Liver (tissue), 9 donors: ENCODE results near the gene SETD1A. TPM values are rescaled to one million over a fixed set of nuclear protein-coding genes. Genes with fewer than 3 reads are reported as not detected.

ENCODE experiments used
- DNase-seq: peaks from one replicate; pipeline ENCODE4 v3.0.0-alpha.2; 2017; ENCODE audit warnings: low spot score
- H3K27ac ChIP-seq, 2 donors: one replicate each; pipeline ENCODE4 v1.7.0; 2013; ENCODE audit warnings: inconsistent platforms in 2 of 2, low read length in 2 of 2, control low read depth in 1 of 2, low read depth in 1 of 2, mild to moderate bottlenecking in 1 of 2
- H3K27me3 ChIP-seq, 4 donors: one replicate each; pipeline versions ENCODE4 v1.6.1 to v1.7.0; 2013; ENCODE audit warnings: low read length in 3 of 4, inconsistent platforms in 1 of 4, mild to moderate bottlenecking in 1 of 4, moderate library complexity in 1 of 4; ENCODE audit not compliant: control insufficient read depth in 4 of 4, insufficient read depth in 4 of 4
- H3K36me3 ChIP-seq, 4 donors: one replicate each; pipeline versions ENCODE4 v1.6.1 to v1.7.0; 2013; ENCODE audit warnings: low read length in 3 of 4, mild to moderate bottlenecking in 3 of 4, low read depth in 1 of 4, moderate library complexity in 1 of 4; ENCODE audit not compliant: control insufficient read depth in 4 of 4, insufficient read depth in 3 of 4
- H3K4me1 ChIP-seq, 4 donors: one replicate each; pipeline versions ENCODE4 v1.6.1 to v1.7.0; 2013; ENCODE audit warnings: low read length in 3 of 4, mild to moderate bottlenecking in 3 of 4, moderate library complexity in 1 of 4; ENCODE audit not compliant: control insufficient read depth in 4 of 4, insufficient read depth in 4 of 4
- H3K4me3 ChIP-seq, 3 donors: one replicate each; pipeline versions ENCODE4 v1.6.1 to v1.7.0; 2013; ENCODE audit warnings: low read length in 3 of 3, control low read depth in 1 of 3, low read depth in 1 of 3, mild to moderate bottlenecking in 1 of 3
- H3K9ac ChIP-seq, 2 donors: one replicate each; pipeline ENCODE4 v1.7.0; 2013; ENCODE audit warnings: low read length in 2 of 2, mild to moderate bottlenecking in 2 of 2, moderate library complexity in 2 of 2, control low read depth in 1 of 2, low read depth in 1 of 2
- H3K9me3 ChIP-seq, 4 donors: one replicate each; pipeline versions ENCODE4 v1.6.1 to v1.7.0; 2013; ENCODE audit warnings: low read length in 3 of 4; ENCODE audit not compliant: control insufficient read depth in 4 of 4
- ATF3 ChIP-seq: IDR thresholded peaks from 2 replicates; pipeline ENCODE4 v1.6.1; 2016; ENCODE audit warnings: antibody characterized with exemption
- EGR1 ChIP-seq, 2 donors: IDR thresholded peaks; 2 replicates each; pipeline ENCODE4 v1.6.1; 2016 to 2018; ENCODE audit warnings: antibody characterized with exemption in 2 of 2, low read depth in 2 of 2
- FOXA2 ChIP-seq: IDR thresholded peaks from 2 replicates; pipeline ENCODE4 v1.6.1; 2016; ENCODE audit warnings: antibody characterized with exemption
- HNF4A ChIP-seq, 2 donors: conservative IDR thresholded peaks; 2 replicates each; pipeline ENCODE4 v1.6.1; 2016; ENCODE audit warnings: antibody characterized with exemption in 2 of 2, mild to moderate bottlenecking in 2 of 2
- HNF4G ChIP-seq: IDR thresholded peaks from 2 replicates; pipeline ENCODE4 v1.6.1; 2016; ENCODE audit warnings: antibody characterized with exemption
- JUND ChIP-seq, 2 donors: IDR thresholded peaks; 2 replicates each; pipeline ENCODE4 v1.6.1; 2016; ENCODE audit warnings: antibody characterized with exemption in 2 of 2
- MAX ChIP-seq: IDR thresholded peaks from 2 replicates; pipeline ENCODE4 v1.6.1; 2016; ENCODE audit warnings: antibody characterized with exemption
- NR2F2 ChIP-seq: IDR thresholded peaks from 2 replicates; pipeline ENCODE4 v1.6.1; 2016; ENCODE audit warnings: antibody characterized with exemption
- RAD21 ChIP-seq, 2 donors: IDR thresholded peaks; 2 replicates each; pipeline ENCODE4 v1.6.1; 2016; ENCODE audit warnings: antibody characterized with exemption in 2 of 2, mild to moderate bottlenecking in 2 of 2
- RXRA ChIP-seq, 2 donors: IDR thresholded peaks; 2 replicates each; pipeline ENCODE4 v1.6.1; 2017 to 2018; ENCODE audit warnings: antibody characterized with exemption in 2 of 2, mild to moderate bottlenecking in 1 of 2
- SP1 ChIP-seq: IDR thresholded peaks from 2 replicates; pipeline ENCODE4 v1.6.1; 2018; ENCODE audit warnings: antibody characterized with exemption, mild to moderate bottlenecking
- TAF1 ChIP-seq: conservative IDR thresholded peaks from 2 replicates; pipeline ENCODE4 v1.6.1; 2016; ENCODE audit warnings: antibody characterized with exemption, mild to moderate bottlenecking
- YY1 ChIP-seq: IDR thresholded peaks from 2 replicates; pipeline ENCODE4 v1.6.1; 2016; ENCODE audit warnings: antibody characterized with exemption, mild to moderate bottlenecking
- ZBTB33 ChIP-seq: IDR thresholded peaks from 2 replicates; pipeline ENCODE4 v1.6.1; 2016; ENCODE audit warnings: antibody characterized with exemption
- WGBS: extraction: QIAGEN DNeasy Blood & Tissue Kit; methylation state at CpG from one replicate; pipeline ENCODE4 v1.1.7; 2013; 5-methylcytosine and 5-hydroxymethylcytosine counted together
- polyA plus RNA-seq, 2 donors: library from polyadenylated mRNA; stranded (reverse) in 1 of 2; unstranded in 1 of 2; fragments of 200-250 nt in 1 of 2; fragments of >200 nt in 1 of 2; fragmentation: Nextera tagmentation in 1 of 2; extraction: Ambion mirVana in 1 of 2; gene quantifications; one replicate each; pipeline versions ENCODE4 v1.2.1 to v1.2.3, GENCODE V29; 2013 to 2015
- total RNA-seq, 2 donors: library from RNA; depleted of rRNA; stranded (reverse); fragments of >200 nt; gene quantifications; one replicate each; pipeline ENCODE4 v1.2.3, GENCODE V29; 2014
- TF ChIP-seq, protein P1 (sequence below): IDR thresholded peaks from 2 replicates; pipeline ENCODE4 v1.6.1; 2016; ENCODE audit warnings: antibody characterized with exemption, mild to moderate bottlenecking
- donor health status: healthy.
- donor health status: healthy.
- donor health status: healthy.
- donor health status: healthy.
- donor health status: healthy.

SETD1A gene
- total and polyA plus RNA-seq, 4 donors: 2.7 to 4.9 (median 3.7) TPM

GRCh38 chr16:30925632-30925987 is 31.9 kb upstream of the SETD1A start:
- TF ChIP-seq JUND (IDR thresholded peaks at IDR 0.05): no peak
- TF ChIP-seq HNF4A (conservative IDR thresholded peaks at IDR 0.05): no peak
- no peak for TF ChIP-seq RAD21 (IDR thresholded peaks at IDR 0.05)
- TF ChIP-seq SP1: no peak
- no peak for TF ChIP-seq FOXA2
- TF ChIP-seq NR2F2: no peak
- Histone ChIP-seq H3K27me3 (no peaks in the 10 kb centered on the region), H3K4me1 (peaks cover 4 to 9% (median 8%) of the 10 kb centered on the region in 4 donors), H3K9ac (no peak overlapping the region), H3K4me3 (no peak overlapping the region), H3K9me3 (no peaks in the 10 kb centered on the region), H3K27ac (no peak overlapping the region), H3K36me3 (peaks cover 0 to 4% (median 3%) of the 10 kb centered on the region in 4 donors)
- WGBS: 96% methylated on average over 26 of the region's 26 CpGs
- DNase-seq: no peak

GRCh38 chr16:30925995-30926811 is 31.4 kb upstream of the SETD1A start:
- peaks cover 0 to 7% (median 4%) of the 10 kb centered on the region in 4 donors for H3K36me3 ChIP-seq
- DNase-seq: no peak
- 75% methylated on average over 10 of the region's 10 CpGs for WGBS

GRCh38 chr16:30926937-30927788 is 30.4 kb upstream of the SETD1A start:
- Histone ChIP-seq H3K4me3 (no peak overlapping the region), H3K4me1 (peaks cover 0 to 2% (median under 1%) of the 10 kb centered on the region in 4 donors), H3K27me3 (no peaks in the 10 kb centered on the region), H3K9me3 (no peaks in the 10 kb centered on the region), H3K9ac (no peak overlapping the region), H3K27ac (no peak overlapping the region), H3K36me3 (peaks cover under 1 to 10% (median 4%) of the 10 kb centered on the region in 4 donors)
- 95% methylated on average over 22 of the region's 22 CpGs for WGBS
- DNase-seq: no peak
- TF ChIP-seq RAD21 (IDR thresholded peaks at IDR 0.05) (no peak), HNF4G (no peak), EGR1 (IDR thresholded peaks at IDR 0.05; ENCODE audit: low read depth in 2 of 2) (no peak), YY1 (no peak), SP1 (no peak), ZBTB33 (no peak), MAX (no peak)
- TF ChIP-seq, protein P1, sequence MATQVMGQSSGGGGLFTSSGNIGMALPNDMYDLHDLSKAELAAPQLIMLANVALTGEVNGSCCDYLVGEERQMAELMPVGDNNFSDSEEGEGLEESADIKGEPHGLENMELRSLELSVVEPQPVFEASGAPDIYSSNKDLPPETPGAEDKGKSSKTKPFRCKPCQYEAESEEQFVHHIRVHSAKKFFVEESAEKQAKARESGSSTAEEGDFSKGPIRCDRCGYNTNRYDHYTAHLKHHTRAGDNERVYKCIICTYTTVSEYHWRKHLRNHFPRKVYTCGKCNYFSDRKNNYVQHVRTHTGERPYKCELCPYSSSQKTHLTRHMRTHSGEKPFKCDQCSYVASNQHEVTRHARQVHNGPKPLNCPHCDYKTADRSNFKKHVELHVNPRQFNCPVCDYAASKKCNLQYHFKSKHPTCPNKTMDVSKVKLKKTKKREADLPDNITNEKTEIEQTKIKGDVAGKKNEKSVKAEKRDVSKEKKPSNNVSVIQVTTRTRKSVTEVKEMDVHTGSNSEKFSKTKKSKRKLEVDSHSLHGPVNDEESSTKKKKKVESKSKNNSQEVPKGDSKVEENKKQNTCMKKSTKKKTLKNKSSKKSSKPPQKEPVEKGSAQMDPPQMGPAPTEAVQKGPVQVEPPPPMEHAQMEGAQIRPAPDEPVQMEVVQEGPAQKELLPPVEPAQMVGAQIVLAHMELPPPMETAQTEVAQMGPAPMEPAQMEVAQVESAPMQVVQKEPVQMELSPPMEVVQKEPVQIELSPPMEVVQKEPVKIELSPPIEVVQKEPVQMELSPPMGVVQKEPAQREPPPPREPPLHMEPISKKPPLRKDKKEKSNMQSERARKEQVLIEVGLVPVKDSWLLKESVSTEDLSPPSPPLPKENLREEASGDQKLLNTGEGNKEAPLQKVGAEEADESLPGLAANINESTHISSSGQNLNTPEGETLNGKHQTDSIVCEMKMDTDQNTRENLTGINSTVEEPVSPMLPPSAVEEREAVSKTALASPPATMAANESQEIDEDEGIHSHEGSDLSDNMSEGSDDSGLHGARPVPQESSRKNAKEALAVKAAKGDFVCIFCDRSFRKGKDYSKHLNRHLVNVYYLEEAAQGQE: no peak

More at GRCh38 chr16:30925995-30926811, 31.4 kb upstream of the SETD1A start:
- H3K9ac ChIP-seq: no peak overlapping the region
- H3K27ac ChIP-seq: no peak overlapping the region
- H3K27me3 ChIP-seq: no peaks in the 10 kb centered on the region
- H3K4me3 ChIP-seq: no peak overlapping the region
- no peaks in the 10 kb centered on the region for H3K9me3 ChIP-seq
- TF ChIP-seq RXRA (IDR thresholded peaks at IDR 0.05): no peak
- TF ChIP-seq NR2F2: no peak
- TF ChIP-seq ATF3: no peak
- no peak for TF ChIP-seq TAF1
- no peak for TF ChIP-seq YY1
- H3K4me1 ChIP-seq: peaks cover 4 to 9% (median 8%) of the 10 kb centered on the region in 4 donors
